Caki2 (cell line): Measurements from ENCODE around the gene GATAD2A. TPM values are rescaled to one million over a fixed set of nuclear protein-coding genes. Genes with fewer than 3 reads are reported as not detected.
A peak's percentile ranks its signal among the peaks of the same experiment; 100 is the strongest.

ENCODE experiments used
- DNase-seq: peaks from one replicate; pipeline ENCODE4 v3.0.0-alpha.2; 2015; ENCODE audit warnings: low read depth
- in situ Hi-C: cut with HindIII; loops from 2 replicates; pipeline ENCODE4 v1.10.0; 2016; ENCODE audit warnings: low sequenced_read_pairs, low pct_unique_long_range_greater_than_20kb, mixed read lengths
- total RNA-seq: library from RNA; depleted of rRNA; stranded (reverse); fragments of >200 nt; shearing (Covaris generic); gene quantifications from 2 replicates; pipeline ENCODE4 v1.2.3, GENCODE V29; 2014; ENCODE audit warnings: low replicate concordance

The GATAD2A gene
- total RNA-seq, 1 experiment from 2014 or later = 29.2 TPM

DNA sequence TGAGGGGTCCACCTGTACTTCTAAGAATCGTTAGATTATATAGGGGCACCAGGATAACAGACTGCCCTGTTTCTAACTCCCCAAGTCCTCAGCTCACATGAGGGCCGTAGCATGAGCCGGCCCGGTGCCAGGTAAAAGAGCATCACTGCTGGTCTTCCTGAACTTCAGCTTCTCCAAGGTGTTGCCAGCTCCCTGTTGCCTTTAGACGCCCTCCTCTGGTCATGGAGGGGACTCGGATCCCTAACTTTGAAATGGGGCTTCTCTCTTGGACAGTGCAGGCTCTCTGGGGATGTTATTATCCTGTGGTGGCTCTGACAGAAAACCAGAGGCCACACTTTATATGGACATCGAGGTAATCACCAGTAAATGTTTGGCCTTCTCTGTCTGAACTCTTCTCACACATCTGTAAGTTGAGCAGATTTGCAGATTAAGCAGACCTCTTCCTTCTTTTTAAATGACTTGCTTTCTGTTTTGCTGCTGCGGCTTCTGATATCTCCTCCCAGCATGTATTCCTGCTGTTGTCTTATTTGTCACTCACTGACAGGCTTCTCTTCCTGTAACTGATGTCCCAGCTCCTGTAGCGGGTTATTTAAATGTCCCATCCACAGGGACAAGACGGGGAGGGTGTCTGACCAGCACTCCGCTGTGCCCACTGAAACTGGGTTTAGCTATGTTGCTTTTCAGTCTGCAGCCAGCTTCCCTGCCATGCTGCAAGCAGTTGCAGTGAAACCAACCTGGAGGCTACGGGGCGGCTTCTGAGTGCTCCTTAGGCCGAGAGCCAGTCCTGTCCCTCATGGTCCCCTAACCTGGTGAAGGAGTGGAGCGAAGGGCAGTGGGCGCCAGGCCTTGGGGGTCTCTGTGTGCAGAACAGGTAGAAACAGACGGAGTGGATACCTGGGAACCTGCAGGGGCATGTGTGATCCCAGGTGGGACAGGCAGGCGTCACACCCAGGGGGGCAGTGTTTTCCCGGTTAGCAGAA is 70.7 kb downstream of the GATAD2A start:
- in situ Hi-C loops = no loop called here

DNA sequence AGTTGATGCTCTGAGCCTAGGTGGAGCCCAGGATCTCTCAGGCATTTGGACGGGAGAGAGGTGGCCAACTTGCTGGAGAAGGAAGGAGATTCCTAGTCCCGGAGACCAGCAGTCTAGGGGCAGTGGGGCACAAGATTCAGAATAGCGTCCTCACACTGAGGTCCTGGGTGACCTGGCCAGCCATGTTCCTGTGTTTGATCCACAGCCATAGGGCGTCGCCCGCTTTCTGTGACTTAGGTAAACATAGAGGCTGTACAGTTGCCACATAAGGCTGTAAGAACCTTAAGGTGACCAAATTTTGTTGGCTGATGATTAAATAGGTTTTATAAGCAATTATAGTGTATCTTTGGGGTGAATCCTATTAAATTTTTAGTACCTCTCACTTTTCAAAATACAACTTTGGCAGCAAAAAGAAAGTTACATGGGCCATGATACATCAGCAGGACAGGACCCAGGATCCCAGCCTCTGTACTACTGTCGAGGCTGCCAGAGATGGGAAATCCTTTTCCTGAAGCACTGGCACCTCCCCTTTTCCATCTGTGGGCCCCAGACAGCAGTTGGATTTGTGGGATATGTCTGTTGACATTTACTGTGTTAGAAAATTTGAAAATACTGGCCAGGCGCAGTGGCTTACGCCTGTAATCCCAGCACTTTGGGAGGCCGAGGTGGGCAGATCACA is 72.4 kb downstream of the GATAD2A start:
- no peak for DNase-seq
- in situ Hi-C loops = no loop called here

More for the DNA sequence above, 70.7 kb downstream of the GATAD2A start:
- DNase-seq = no peak

DNA sequence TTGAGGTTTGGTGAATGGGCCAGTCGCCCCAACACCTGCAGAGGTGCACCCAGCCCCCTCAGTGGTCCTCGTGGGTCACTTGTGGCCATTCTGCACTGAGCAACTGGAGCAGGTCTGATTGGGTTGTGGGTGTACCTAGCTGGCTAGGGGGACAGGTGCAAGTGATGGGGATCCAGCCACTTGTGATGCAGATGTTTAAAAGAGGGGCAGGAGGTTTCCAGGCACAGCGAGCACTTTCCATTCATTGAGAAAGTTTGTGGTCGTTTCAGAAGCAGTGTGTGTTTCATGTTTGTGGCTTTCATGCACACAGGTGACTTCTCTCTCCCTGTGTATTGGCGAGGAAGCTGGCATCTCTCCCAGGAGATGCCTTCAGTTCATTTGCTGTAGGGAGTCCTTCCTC is 75.2 kb downstream of the GATAD2A start:
- in situ Hi-C loops = no loop called here
- no peak for DNase-seq

DNA sequence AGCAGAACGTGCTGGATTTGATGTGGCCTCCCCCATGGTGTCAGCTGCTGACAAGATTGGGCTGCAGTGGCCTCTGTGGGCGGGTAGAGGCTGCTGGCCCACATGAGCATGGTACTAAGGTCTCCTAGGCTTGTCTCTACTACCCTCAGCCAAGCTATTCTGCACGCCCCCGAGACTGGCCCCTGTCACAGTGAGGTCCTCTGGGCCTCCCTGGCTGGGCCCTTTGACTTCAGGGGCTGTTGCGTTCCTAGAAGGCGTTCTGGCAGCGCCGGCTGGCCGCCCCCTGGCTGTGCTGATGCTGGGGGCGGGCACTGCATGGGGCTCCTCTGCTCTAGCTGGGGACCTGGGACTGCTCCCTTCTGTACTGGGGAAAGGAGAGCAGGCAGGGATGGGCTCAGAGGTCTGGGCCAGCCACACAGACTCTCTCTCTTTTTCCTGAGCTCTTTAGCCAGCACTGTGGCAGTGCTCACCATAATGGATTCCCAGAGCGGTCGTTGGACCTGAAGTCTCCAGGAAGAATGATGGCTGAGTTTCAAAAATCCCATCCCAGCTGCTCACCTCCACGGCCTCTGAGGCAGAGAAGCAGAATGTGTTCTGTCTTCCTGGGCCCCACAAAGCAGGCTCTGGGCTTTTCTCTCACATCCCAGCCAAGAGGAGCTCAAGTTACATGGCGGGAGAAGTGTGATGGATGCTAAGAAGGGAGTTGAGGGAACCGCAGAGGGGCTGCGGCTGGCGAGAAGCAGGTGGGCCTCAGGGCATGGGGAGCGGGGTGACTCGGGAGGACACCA is 77.5 kb downstream of the GATAD2A start:
- in situ Hi-C loops = no loop called here
- no peak for DNase-seq

GRCh38 chr19:19485161-19485997 is 79.9 kb downstream of the GATAD2A start:
- no peak for DNase-seq
- in situ Hi-C loops = no loop called here

- no peak for DNase-seq
- in situ Hi-C loops = no loop called here
Observed at GRCh38 chr19:19485998-19486290, 80.5 kb downstream of the GATAD2A start.

DNA sequence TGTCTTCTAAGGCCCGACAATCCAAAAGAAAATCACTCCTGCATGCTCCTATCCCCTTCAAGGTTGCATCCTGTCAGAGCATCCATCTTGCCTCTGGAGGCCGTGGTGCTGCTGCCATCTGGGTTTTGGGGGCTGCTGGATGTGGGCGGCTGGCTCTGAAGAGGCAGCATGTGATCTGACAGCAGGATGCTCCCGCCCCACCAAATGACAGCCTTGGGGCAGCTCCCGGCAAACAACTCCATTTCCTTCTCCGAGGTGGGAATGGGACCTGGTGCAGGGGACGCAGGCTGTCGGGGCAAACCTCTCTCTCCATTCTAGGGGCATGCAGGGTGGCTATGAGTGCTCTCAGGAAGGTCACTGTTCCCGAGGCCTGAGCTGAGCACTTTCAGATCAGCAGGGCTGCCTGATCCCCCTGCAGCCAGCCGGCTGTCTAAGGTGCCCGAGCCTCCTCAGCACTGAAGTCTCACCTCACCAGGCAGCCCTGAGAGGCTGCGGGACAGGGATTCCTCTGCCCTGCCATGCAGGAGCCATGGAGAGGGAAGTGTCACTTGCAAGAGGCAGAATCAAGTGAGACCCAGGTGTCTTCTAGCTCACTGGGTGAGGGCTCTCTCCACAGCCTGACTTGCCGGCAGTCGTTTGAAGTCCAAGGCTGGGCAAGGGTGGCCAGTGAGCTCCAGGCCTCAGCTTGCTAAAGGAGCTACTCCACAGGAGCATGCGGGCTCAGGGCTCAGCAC is 81.0 kb downstream of the GATAD2A start:
- no peak for DNase-seq
- in situ Hi-C loops = no loop called here

GRCh38 chr19:19487077-19487949 is 81.8 kb downstream of the GATAD2A start:
- DNase-seq = no peak
- in situ Hi-C loops = no loop called here

- DNase-seq = no peak
- in situ Hi-C loops = no loop called here
Observed at GRCh38 chr19:19487950-19488874, 82.7 kb downstream of the GATAD2A start.

- DNase-seq = peak; percentile 94
- in situ Hi-C loops = no loop called here
Observed at GRCh38 chr19:19488875-19489690, 83.6 kb downstream of the GATAD2A start.

DNA sequence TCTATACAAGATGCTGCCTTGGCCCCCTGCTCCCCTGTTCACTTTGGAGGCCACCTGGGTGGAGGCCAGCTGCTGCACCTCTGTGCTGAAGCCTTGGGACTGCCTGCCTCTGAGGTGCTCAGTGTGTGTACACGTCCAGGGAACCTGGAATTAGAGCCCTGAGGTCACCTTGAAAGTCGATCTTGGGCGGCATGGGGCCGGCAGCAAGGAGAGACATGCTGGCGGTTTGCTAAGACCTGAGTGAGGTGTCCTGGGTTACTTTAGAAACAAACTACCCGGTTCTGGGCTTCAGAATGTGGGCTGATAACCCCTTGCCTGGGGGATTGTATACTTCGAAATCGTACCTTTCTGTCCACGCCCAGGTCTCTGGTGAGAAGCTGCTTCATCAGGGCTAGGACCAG is 84.3 kb downstream of the GATAD2A start:
- no peak for DNase-seq
- in situ Hi-C loops = no loop called here

DNA sequence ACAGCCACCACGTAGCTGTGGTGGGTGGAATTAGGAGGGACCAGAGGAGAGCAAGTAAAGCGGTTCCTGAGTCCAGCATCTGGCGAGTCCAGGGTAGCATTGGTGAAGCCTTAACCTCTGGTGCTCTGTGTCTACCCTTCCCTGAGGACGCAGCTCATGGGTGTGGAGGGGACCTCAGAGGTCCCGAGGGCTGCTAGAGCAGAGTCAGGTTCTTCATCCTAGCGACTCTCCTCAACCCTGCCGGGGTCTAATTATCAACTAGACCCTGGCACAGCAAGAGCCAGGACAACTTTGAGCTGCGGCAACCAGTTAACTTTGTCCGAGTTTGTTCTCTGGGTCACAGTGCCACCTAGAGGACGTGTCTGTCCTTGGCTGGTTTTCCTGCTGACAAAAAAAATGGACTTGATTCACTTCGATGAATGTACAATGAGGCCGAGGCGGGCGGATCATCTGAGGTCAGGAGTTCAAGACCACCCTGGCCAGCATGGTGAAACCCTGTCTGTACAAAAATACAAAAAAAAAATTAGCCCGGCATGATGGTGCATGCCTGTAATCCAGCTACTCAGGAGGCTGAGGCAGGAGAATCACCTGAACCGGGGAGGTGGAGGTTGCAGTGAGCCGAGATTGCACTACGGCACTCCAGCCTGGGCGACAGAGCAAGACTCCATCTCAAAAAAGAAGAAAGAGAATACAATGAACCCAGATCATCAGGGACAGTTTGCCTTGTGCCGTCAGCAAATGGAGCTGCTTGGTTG is 84.9 kb downstream of the GATAD2A start:
- in situ Hi-C loops = no loop called here
- DNase-seq = peak; percentile 80

- no peak for DNase-seq
- in situ Hi-C loops = no loop called here
Observed at GRCh38 chr19:19491321-19492025, 86.0 kb downstream of the GATAD2A start.
